ENCODE results near the gene MCMBP. TPM values are rescaled to one million over a fixed set of nuclear protein-coding genes. Genes with fewer than 3 reads are reported as not detected.

MCMBP gene
- total RNA-seq, 1 donor from 2014 or later = 42.9 TPM

- Mint-ChIP-seq H3K4me1 (peaks cover 16% of the 10 kb centered on the region), H3K27me3 (ENCODE audit: low read depth) (no peaks in the 10 kb centered on the region), H3K36me3 (peaks cover 19% of the 10 kb centered on the region), H3K27ac (peak overlapping the region; percentile 89), H3K9me3 (no peaks in the 10 kb centered on the region), H3K4me3 (peak overlapping the region; percentile 87)
- DNase-seq (ENCODE audit: low spot score in 2 of 2, unreplicated experiment in 2 of 2) = peak; percentile 85 to 92
- peak; percentile 48 for TF ChIP-seq CTCF (IDR thresholded peaks at IDR 0.05; ENCODE audit: unreplicated experiment)
Measured at GRCh38 chr10:119817991-119818888, 54.4 kb downstream of the MCMBP start.

- Mint-ChIP-seq H3K27ac (no peak overlapping the region), H3K9me3 (no peaks in the 10 kb centered on the region), H3K27me3 (ENCODE audit: low read depth) (no peaks in the 10 kb centered on the region), H3K4me1 (peaks cover 10% of the 10 kb centered on the region), H3K4me3 (no peak overlapping the region), H3K36me3 (peaks cover 19% of the 10 kb centered on the region)
- DNase-seq (ENCODE audit: low spot score in 2 of 2, unreplicated experiment in 2 of 2) = no peak
- TF ChIP-seq CTCF (IDR thresholded peaks at IDR 0.05; ENCODE audit: unreplicated experiment) = no peak
Measured at GRCh38 chr10:119815671-119816070, 57.0 kb downstream of the MCMBP start.

GRCh38 chr10:119812684-119813083, 60.0 kb downstream of the MCMBP start:
- Mint-ChIP-seq H3K36me3 (peaks cover 21% of the 10 kb centered on the region), H3K4me1 (peaks cover 4% of the 10 kb centered on the region), H3K9me3 (no peaks in the 10 kb centered on the region), H3K4me3 (no peak overlapping the region), H3K27ac (no peak overlapping the region), H3K27me3 (ENCODE audit: low read depth) (no peaks in the 10 kb centered on the region)
- no peak for DNase-seq (ENCODE audit: low spot score in 2 of 2, unreplicated experiment in 2 of 2)
- no peak for TF ChIP-seq CTCF (IDR thresholded peaks at IDR 0.05; ENCODE audit: unreplicated experiment)

- no peak overlapping the region for H3K27ac Mint-ChIP-seq
Measured at GRCh38 chr10:119811122-119811521, 61.5 kb downstream of the MCMBP start.

GRCh38 chr10:119807960-119808697, 64.5 kb downstream of the MCMBP start:
- peaks cover 13% of the 10 kb centered on the region for H3K4me1 Mint-ChIP-seq
- H3K9me3 Mint-ChIP-seq = no peaks in the 10 kb centered on the region
- H3K4me3 Mint-ChIP-seq = no peak overlapping the region
- no peaks in the 10 kb centered on the region for H3K27me3 Mint-ChIP-seq (ENCODE audit: low read depth)
- no peak overlapping the region for H3K27ac Mint-ChIP-seq
- no peak for TF ChIP-seq CTCF (IDR thresholded peaks at IDR 0.05; ENCODE audit: unreplicated experiment)
- no peak for DNase-seq (ENCODE audit: low spot score in 2 of 2, unreplicated experiment in 2 of 2)
- H3K36me3 Mint-ChIP-seq = peaks cover 12% of the 10 kb centered on the region

More at GRCh38 chr10:119811122-119811521, 61.5 kb downstream of the MCMBP start:
- DNase-seq (ENCODE audit: low spot score in 2 of 2, unreplicated experiment in 2 of 2) = no peak
- H3K27me3 Mint-ChIP-seq (ENCODE audit: low read depth) = no peaks in the 10 kb centered on the region
- H3K4me3 Mint-ChIP-seq = no peak overlapping the region
- TF ChIP-seq CTCF (IDR thresholded peaks at IDR 0.05; ENCODE audit: unreplicated experiment) = no peak
- no peaks in the 10 kb centered on the region for H3K9me3 Mint-ChIP-seq
- peaks cover 18% of the 10 kb centered on the region for H3K36me3 Mint-ChIP-seq
- peaks cover 4% of the 10 kb centered on the region for H3K4me1 Mint-ChIP-seq

Measured in mesothelial cell of epicardium (in vitro differentiated cells).